HG02840 (cell line): ENCODE data around the gene CD209.

ENCODE experiments used
- ATAC-seq: cut with Tn5 transposase; IDR thresholded peaks from one replicate; pipeline ENCODE4 v1.9.1; 2021; ENCODE audit warnings: mild to moderate bottlenecking, moderate library complexity, moderate number of reproducible peaks; ENCODE audit not compliant: unreplicated experiment, low FRiP score

Gene CD209

DNA sequence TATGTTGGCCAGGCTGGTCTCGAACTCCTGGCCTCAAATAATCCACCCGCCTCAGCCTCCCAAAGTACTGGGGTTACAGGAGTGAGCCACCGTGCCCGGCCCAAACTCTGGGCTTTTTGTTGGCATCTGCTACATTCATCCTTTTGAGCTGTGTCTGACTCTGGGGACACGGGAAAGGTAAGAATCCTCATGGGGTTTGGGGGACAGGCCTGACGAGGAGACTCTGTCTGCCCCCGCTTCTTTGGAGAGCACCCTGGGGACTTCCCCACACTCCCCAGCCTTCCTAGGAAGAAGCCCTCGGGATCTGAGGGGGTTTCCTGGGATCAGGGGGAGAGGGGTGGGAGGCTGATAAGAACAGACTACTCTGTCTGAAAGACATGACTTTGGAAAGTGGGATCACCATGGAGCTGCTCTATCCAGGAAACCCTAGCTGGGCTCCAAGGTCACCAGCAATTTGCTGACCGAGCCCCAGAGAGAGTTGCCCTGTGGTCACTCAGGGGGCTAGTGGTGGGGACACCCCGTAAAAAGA is 37.3 kb downstream of the CD209 start:
- no peak for ATAC-seq

DNA sequence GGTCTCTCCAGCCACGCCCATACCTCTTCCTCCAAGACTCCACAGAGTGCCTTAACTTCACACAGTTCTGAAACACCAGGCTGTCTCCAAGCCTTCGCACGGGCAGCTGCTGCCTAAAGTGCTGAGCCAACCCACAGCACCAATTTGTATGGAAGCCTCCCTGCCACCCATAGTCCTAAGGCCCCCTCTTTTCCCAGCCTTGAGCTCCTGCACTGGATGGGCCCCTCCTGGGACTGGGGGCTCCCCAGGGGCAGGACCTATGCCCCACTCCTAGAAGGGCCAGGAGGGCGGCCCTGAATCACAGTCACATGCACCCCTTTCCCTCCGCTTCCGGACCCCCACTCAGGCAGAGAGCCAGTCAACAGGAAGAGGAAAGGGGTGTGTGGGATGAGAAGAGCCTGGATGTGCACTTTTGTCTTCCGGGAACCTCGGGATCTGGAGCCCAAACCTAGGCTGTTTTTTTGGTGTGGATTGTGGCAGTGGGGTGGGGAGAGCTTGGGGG is 40.3 kb downstream of the CD209 start:
- ATAC-seq, result no peak

GRCh38 chr19:7706188-7706954 is 41.0 kb downstream of the CD209 start:
- ATAC-seq, result no peak

GRCh38 chr19:7705387-7706187 is 41.7 kb downstream of the CD209 start:
- ATAC-seq, result peak; percentile 44

DNA sequence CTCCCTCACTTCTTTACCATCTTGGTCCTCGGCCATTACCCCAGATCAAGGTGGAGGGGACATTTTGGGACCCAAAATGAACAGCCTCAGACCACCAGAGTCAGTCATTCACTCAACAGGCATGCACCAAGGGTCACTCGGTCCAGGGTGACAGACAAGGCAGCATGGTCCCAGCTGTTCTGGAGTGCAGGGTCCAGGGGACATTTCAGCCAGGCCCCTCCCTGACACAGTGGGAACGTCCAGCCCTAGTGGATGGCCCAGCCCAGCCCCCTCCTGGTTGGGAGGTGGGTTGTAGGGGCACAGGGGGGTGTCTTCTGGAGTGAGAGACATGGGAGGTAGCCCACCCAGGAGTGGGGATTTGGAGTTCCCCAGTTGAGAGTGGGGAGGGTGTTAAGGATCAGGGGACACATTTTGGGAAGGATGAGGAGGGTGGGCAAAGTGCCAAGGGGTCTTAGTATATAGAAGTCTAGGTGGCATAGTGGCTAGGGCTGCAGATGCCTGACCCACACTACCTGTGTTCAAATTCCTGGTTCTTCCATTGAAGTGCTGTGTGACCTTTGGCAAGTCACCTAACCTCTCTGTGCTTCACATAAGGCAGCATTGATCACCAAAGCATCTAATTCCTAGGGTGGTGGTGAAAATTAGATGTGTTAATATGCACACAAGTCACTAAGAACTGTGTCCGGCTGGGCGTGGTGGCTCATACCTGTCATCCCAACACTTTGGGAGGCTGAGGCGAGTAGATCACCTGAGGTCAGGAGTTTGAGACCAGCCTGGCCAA is 42.9 kb downstream of the CD209 start:
- no peak for ATAC-seq

DNA sequence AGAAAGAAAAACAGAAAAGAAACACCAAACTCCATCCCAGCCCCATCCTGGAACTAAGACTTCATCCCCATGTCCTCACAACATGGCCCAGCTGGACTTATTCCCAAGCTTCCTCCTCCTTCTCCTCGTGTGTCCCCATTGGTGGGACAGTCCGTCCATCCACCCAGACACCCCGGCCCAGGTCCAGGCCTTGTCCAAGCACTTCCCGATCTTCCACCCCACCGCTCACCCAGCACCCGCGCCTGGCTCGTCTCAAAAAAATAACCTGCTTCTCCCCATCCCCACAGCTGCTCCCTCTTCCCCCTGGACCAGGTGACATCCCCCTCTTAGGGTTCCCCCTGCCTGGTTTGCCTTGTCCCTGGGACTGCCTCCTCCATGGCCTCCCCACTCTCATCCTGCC is 44.0 kb downstream of the CD209 start:
- ATAC-seq, result no peak

DNA sequence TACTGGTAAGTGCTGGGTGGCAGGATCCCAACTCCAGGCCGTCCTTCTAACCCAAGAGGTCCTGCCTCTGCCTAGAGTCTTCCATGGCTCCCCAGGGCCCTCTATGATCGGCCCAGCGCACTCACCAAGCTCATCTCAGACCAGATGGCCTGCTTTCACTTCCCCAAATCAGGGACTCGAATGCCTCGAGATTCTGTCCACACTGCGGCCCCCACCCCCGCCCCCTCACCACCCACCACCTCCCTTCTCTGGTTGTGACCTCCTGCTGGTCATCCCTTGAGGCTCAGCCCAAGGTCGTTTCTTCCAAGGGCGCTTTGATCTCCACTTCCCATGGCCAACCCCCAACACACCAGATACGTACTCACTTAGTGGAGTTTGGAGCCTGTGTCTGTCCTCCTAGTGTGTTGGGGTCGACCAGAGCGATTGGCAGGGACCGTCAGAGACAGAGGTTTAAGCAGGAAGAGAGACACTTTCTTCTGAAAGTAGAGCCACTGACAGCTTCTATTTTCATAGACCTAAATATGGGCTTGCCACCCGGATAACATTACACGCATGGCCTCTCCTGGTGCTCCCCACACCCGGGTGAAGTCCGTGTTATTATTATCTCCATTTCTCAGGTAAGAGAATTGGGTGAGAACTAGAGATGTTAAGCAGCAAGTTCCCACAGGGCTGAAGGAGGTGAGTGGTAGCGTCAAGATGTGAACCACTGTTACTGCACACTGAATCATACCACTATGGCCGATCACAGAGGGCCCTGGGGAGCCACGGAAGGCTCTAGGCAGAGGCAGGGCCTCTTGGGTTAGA is 45.5 kb downstream of the CD209 start, which contains the start of gene FCER2:
TSS of gene FCER2 (minus strand) at position 478 of the 804 bp plus-strand sequence. CDS start 2,371 bp downstream, outside the sequence.
- ATAC-seq, result no peak

DNA sequence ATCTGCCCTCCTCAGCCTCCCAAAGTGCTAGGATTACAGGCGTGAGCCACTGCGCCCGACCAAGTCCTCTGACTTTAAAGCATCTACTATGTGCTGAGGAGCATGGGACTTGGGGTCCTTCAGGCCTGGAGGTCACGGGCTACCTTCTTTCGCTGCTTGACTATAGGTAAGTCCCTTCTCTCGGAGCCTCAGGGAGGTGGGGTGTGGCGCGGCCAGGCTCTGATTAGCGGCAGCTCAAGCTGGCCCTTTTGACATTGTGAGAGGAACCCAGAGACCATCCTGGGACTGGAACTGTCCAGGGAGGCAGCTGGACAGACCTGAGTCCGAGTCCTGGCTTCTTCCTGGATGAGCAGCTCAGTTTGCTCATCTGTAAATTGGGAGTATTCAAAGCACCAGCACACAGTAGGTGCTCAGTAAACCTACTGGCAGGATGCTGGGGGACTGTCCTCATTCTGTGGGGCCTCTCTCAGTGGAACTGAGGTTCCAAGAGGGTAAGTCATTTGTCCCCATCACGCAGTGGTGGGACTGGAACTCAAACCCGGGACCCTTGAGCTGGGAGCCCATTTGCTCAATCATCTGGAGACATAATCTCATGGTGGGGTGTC is 46.2 kb downstream of the CD209 start:
- ATAC-seq, result no peak

- no peak for ATAC-seq
Observed at GRCh38 chr19:7699417-7700401, 47.6 kb downstream of the CD209 start.

- ATAC-seq, result no peak
Observed at GRCh38 chr19:7699003-7699402, 48.3 kb downstream of the CD209 start.

DNA sequence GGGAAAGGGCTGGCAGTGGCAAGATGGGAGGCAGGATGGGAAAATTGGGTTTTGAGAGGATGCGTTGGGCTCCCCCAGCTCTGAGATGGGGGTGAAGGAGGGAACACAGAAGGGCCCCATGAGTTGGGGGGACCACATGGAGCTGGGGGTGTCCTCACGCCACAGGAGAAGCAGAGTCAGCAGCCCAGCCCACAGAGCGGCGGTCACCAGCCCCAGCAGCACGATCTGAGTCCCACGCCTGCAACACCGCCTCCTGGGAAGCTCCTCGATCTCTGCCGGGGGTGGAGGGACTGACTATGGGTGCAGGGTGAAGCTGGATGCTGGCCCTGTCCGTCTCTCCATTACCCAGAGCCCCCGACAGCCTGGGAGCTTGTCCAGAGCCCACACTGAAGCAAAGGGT is 48.8 kb downstream of the CD209 start:
- no peak for ATAC-seq

DNA sequence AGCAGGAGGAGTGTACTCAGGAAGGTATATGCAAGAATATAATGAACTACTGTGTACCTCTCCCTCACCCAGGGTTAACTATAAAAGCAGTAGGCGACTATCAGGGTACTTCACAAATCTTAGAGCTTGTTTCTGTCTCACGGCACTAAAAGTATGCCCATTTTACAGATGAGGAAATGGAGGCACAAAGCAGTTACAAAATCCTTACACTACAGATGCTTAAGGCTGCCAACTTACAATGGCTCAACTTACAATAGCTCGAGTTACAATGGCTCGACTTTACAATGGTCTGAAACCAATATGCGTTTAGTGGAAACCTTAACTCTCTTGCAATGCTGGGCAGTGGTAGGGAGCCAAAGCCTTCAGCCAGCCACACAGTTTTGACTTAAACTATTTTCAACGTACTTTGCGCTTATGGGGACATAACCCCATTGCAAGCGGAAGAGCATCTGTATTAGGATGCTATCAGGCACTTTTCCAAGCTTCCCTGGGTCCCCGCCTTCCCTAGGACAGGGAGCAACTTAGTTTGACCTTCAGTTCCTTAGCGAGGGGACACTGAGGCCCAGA is 49.5 kb downstream of the CD209 start:
- no peak for ATAC-seq

- no peak for ATAC-seq
Observed at GRCh38 chr19:7694499-7694898, 52.8 kb downstream of the CD209 start.

DNA sequence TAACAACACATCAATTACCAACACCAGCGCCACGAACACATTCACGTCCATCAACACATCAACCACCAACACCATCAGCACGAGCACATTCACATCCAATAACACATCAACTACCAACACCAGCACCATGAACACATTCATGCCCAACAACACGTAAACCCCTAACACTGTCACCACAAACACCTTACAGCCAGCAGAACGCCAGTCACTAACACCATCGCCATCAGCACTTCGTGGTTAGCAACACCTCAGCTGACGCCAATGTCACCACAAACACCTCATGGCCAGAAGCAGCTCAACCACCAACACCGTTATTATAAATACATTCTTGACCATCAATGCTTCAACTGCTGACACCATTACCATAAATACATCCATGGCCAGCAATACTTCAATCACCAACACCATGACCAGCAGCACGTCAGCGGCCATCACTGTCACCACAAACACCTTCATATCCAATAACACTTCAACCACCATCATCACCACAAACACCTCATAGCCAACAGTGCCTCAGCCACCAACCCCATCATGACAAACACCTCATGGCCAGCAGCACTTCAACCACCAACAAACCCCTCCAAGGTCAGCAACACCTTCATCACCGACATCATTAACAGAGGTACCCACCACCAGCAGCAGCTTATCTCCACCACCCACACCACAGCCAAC is 54.8 kb downstream of the CD209 start:
- ATAC-seq, result no peak

DNA sequence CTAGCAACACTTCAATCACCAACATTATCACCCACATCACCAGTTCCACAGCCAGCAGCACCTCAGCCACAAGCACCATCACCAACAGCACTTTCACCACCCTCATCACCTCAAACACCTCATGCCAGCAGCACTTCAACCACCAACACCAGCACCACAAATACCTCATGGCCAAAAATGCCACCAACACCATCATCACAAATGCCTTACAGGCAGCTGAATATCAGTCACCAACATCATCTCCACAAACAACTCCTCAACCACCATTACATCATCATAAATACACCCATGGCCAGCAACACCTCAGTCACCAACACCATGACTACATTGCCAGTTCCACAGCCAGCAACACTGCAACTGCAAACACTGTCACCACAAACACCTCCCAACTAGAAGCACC is 55.8 kb downstream of the CD209 start:
- ATAC-seq, result no peak

- ATAC-seq, result no peak
Observed at GRCh38 chr19:7690779-7691258, 56.5 kb downstream of the CD209 start.
